HG02798 (cell line): ENCODE measurements around the gene DNTTIP2.
"Not testable (repeated sequence)": the region's sequence is repeated elsewhere in the genome, so short reads cannot be mapped to it uniquely, and the experiment has no call there.

ENCODE experiments used
- ATAC-seq: cut with Tn5 transposase; IDR thresholded peaks from one replicate; pipeline ENCODE4 v1.9.1; 2021; ENCODE audit warnings: mild to moderate bottlenecking; ENCODE audit not compliant: unreplicated experiment, poor library complexity

DNTTIP2 gene

GRCh38 chr1:93878889-93879586 is at the start of gene DNTTIP2:
Gene DNTTIP2 (minus strand): TSS chr1:93879206. CDS start chr1:93879148, 58 bp downstream.
- ATAC-seq: peak; percentile 97

GRCh38 chr1:93925206-93925605 is 46.2 kb upstream of the DNTTIP2 start:
- ATAC-seq: no peak

GRCh38 chr1:93919780-93920179 is 40.8 kb upstream of the DNTTIP2 start:
- no peak for ATAC-seq

GRCh38 chr1:93917302-93917701 is 38.3 kb upstream of the DNTTIP2 start:
- ATAC-seq: no peak

GRCh38 chr1:93910880-93911279 is 31.9 kb upstream of the DNTTIP2 start:
- not testable (repeated sequence) for ATAC-seq

- ATAC-seq: no peak
These were observed 31.3 kb upstream of the DNTTIP2 start for GRCh38 chr1:93910305-93910704.

- ATAC-seq: peak; percentile 95
These were observed 30.4 kb upstream of the DNTTIP2 start, which contains the start of gene GCLM for GRCh38 chr1:93909146-93910050. Gene GCLM (minus strand): TSS chr1:93909430. CDS start chr1:93909163, 267 bp downstream.

GRCh38 chr1:93908394-93909145 is 29.6 kb upstream of the DNTTIP2 start:
- peak; percentile 47 for ATAC-seq

- no peak for ATAC-seq
These were observed 28.7 kb upstream of the DNTTIP2 start for GRCh38 chr1:93907718-93908117.

- no peak for ATAC-seq
These were observed 27.5 kb upstream of the DNTTIP2 start for GRCh38 chr1:93906480-93906879.

GRCh38 chr1:93905734-93906133 is 26.7 kb upstream of the DNTTIP2 start:
- ATAC-seq: no peak

GRCh38 chr1:93905051-93905450 is 26.0 kb upstream of the DNTTIP2 start:
- no peak for ATAC-seq

- no peak for ATAC-seq
These were observed 25.2 kb upstream of the DNTTIP2 start for GRCh38 chr1:93904228-93904627.

GRCh38 chr1:93900723-93901504 is 21.9 kb upstream of the DNTTIP2 start:
- no peak for ATAC-seq

GRCh38 chr1:93899543-93900207 is 20.7 kb upstream of the DNTTIP2 start:
- no peak for ATAC-seq

- no peak for ATAC-seq
These were observed 9.9 kb upstream of the DNTTIP2 start for GRCh38 chr1:93888900-93889299.

GRCh38 chr1:93882269-93882668 is 3.3 kb upstream of the DNTTIP2 start:
- ATAC-seq: no peak

GRCh38 chr1:93880731-93881130 is 1.7 kb upstream of the DNTTIP2 start:
- ATAC-seq: no peak

- peak; percentile 59 for ATAC-seq
These were observed 511 bp downstream of the DNTTIP2 start for GRCh38 chr1:93878501-93878888.
